K562 (cell line): ENCODE data around the gene OSBPL7.

Experiments
- ATF1 ChIP-seq, 2 experiments: fragments of 450-650 bp in 1 of 2; IDR thresholded peaks; 2 replicates each; pipeline ENCODE4 v1.6.1; 2016; ENCODE audit warnings: missing compliant biosample characterization in 1 of 2, missing genetic modification characterization in 1 of 2
- BRCA1 ChIP-seq, 2 experiments: fragments of 450-650 bp in 1 of 2; sonication (generic) in 1 of 2; formaldehyde crosslinking in 1 of 2; IDR thresholded peaks; 2 replicates each; pipeline versions ENCODE4 v1.5.0 to v1.6.1; 2017 to 2020; ENCODE audit warnings: mild to moderate bottlenecking in 1 of 2, missing genetic modification reagents in 1 of 2
- TAF1 ChIP-seq: IDR thresholded peaks from 2 replicates; pipeline ENCODE4 v1.6.1; 2011; ENCODE audit warnings: mild to moderate bottlenecking, low read length, moderate library complexity; ENCODE audit not compliant: insufficient read depth, control insufficient read depth, severe bottlenecking; ENCODE audit errors: extremely low read depth
- U2AF1 ChIP-seq: fragments of 200-400 bp; formaldehyde crosslinking; optimal IDR thresholded peaks from 2 replicates; pipeline ENCODE3; 2017; ENCODE audit warnings: mild to moderate bottlenecking, low read depth, low read length, moderate library complexity
- ZFPM2 ChIP-seq: fragments of 250-450 bp; sonication (Bioruptor Pico); IDR thresholded peaks from 2 replicates; pipeline ENCODE4 v1.5.1; 2022; ENCODE audit warnings: mild to moderate bottlenecking

DNA sequence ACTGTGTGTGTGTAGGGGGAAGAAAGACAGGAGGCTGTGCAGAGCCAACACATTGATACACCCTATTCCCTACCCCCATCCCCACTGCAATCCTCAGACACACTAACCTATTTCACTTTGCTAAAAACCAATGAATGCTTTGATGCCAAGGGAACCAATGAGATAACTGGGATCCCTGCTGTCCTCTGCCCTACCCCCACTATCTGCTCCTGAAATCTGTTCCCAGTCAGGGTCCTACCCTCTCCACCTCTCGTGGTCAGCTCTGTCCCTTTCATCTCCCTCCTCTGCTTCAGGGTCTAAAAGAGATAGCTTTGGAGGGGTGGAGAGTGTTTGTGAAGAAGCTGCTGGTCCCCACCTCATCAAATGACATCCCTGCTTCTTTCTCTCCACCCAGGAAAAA is 48.5 kb upstream of the OSBPL7 start:
- no peak for TF ChIP-seq ATF1 (CRISPR knock-in tag; IDR thresholded peaks at IDR 0.05)
- no peak for TF ChIP-seq ATF1 (tag; IDR thresholded peaks at IDR 0.05)
- TF ChIP-seq BRCA1 (IDR thresholded peaks at IDR 0.05) = no peak
- TF ChIP-seq BRCA1 (CRISPR knock-in tag; IDR thresholded peaks at IDR 0.05) = no peak
- no peak for TF ChIP-seq U2AF1
- TF ChIP-seq ZFPM2 (CRISPR knock-in tag) = no peak
- TF ChIP-seq TAF1 = no peak
